K562 (cell line): ENCODE data around the gene GSTT2B. TPM values are rescaled to one million over a fixed set of nuclear protein-coding genes. Genes with fewer than 3 reads are reported as not detected.

Experiments used
- ATAC-seq: fragments of 200-7000 bp; cut with Tn5 transposase; 3 replicates; pipeline ENCODE4 v1.9.1; 2020; ENCODE audit warnings: moderate library complexity
- BruUV-seq: library from RNA; stranded (reverse); fragments of 400-500 nt; replicated peaks from 2 replicates; lab custom pipeline; 2021; lab: Mats Ljungman, UMichigan
- CTCF ChIA-PET: fragments of 300-600 bp; formaldehyde crosslinking; extraction: SDS; loops from one replicate; lab custom pipeline; 2021; ENCODE audit warnings: low intra/inter-chr PET ratio; lab: Yijun Ruan, JAX
- POLR2A ChIA-PET: fragments of 300-600, 350-650 bp; sonication (Branson Sonifier 250); formaldehyde crosslinking; extraction: SDS; loops from one replicate; lab custom pipeline; 2021; ENCODE audit warnings: antibody characterized with exemption, inconsistent platforms; lab: Yijun Ruan, JAX
- DNase-seq, 4 experiments: peaks; one replicate each; pipeline versions ENCODE4 v3.0.0 to v3.0.0-alpha.2; 2011 to 2018; ENCODE audit warnings: low spot score in 3 of 4, mixed read lengths in 3 of 4; ENCODE audit errors: extremely low read depth in 1 of 4
- FAIRE-seq: peaks from 2 replicates; lab custom pipeline; 2011; peaks lifted over from hg19 to GRCh38; lab: Jason Lieb, UNC
- H2AFZ ChIP-seq: 2 replicates; pipeline ENCODE4 v1.6.0; 2011; ENCODE audit warnings: low read depth, low read length, control low read depth, inconsistent platforms
- H3K27ac ChIP-seq: fragments of 200-600 bp; 3 replicates; pipeline ENCODE4 v1.8.0; 2011; ENCODE audit warnings: low read depth, mild to moderate bottlenecking, control low read depth, inconsistent platforms, low read length, moderate library complexity, mixed read lengths; ENCODE audit errors: extremely low read depth
- H3K27me3 ChIP-seq, 2 experiments: fragments of 300-600 bp in 1 of 2; 2 replicates in 1 of 2; 3 replicates in 1 of 2; pipeline versions ENCODE4 v1.6.0 to v1.8.0; 2011; ENCODE audit warnings: inconsistent platforms in 2 of 2, low read length in 2 of 2, mild to moderate bottlenecking in 1 of 2, mixed read lengths in 1 of 2, moderate library complexity in 1 of 2; ENCODE audit not compliant: control insufficient read depth in 2 of 2, insufficient read depth in 2 of 2
- H3K36me3 ChIP-seq: fragments of 300-600 bp; 3 replicates; pipeline ENCODE4 v1.8.0; 2011; ENCODE audit warnings: mild to moderate bottlenecking, low read length, inconsistent platforms; ENCODE audit not compliant: control insufficient read depth, insufficient read depth
- H3K4me1 ChIP-seq, 2 experiments: fragments of 200-600 bp in 1 of 2; replicated peaks in 1 of 2; 2 replicates in 1 of 2; 3 replicates in 1 of 2; pipeline versions ENCODE4 v1.5.1 to v1.8.0; 2011; ENCODE audit warnings: inconsistent platforms in 2 of 2, low read length in 2 of 2, mild to moderate bottlenecking in 1 of 2, mixed read lengths in 1 of 2, moderate library complexity in 1 of 2; ENCODE audit not compliant: control insufficient read depth in 2 of 2, insufficient read depth in 2 of 2
- H3K4me2 ChIP-seq: 2 replicates; pipeline ENCODE4 v1.6.1; 2011; ENCODE audit warnings: low read length, control low read depth, inconsistent platforms, mixed read lengths; ENCODE audit not compliant: insufficient read depth
- H3K4me3 ChIP-seq: fragments of 200-600 bp; sonication (generic), shearing (Covaris generic); 2 replicates; pipeline ENCODE4 v1.5.1; 2016; ENCODE audit warnings: control low read depth, inconsistent platforms
- H3K79me2 ChIP-seq: fragments of 200-600 bp; 3 replicates; pipeline ENCODE4 v1.8.0; 2011; ENCODE audit warnings: low read length, inconsistent platforms; ENCODE audit not compliant: control insufficient read depth, insufficient read depth
- H3K9ac ChIP-seq, 2 experiments: 2 replicates each; pipeline versions ENCODE4 v1.6.0 to v1.6.1; 2011; ENCODE audit warnings: low read depth in 2 of 2, low read length in 2 of 2, control low read depth in 1 of 2, inconsistent platforms in 1 of 2, mild to moderate bottlenecking in 1 of 2, mixed read lengths in 1 of 2; ENCODE audit not compliant: insufficient read depth in 1 of 2
- H3K9me1 ChIP-seq: one replicate; pipeline ENCODE4 v1.6.0; 2011; ENCODE audit warnings: inconsistent platforms, mild to moderate bottlenecking, low read length, moderate library complexity; ENCODE audit not compliant: control insufficient read depth, insufficient read depth
- H3K9me3 ChIP-seq: replicated peaks from 2 replicates; pipeline ENCODE4 v1.5.1; 2011; ENCODE audit warnings: low read depth, low read length, inconsistent platforms; ENCODE audit not compliant: control insufficient read depth, insufficient read depth
- H4K20me1 ChIP-seq: replicated peaks from 2 replicates; pipeline ENCODE4 v1.6.1; 2011; ENCODE audit warnings: low read length, inconsistent platforms, mixed read lengths; ENCODE audit not compliant: control insufficient read depth, insufficient read depth
- AFF4 ChIP-seq: sonication (generic); formaldehyde crosslinking; IDR thresholded peaks from 2 replicates; pipeline ENCODE4 v1.8.0; 2023; ENCODE audit warnings: mild to moderate bottlenecking, missing genetic modification reagents
- E2F1 ChIP-seq: sonication (generic); formaldehyde crosslinking; IDR thresholded peaks from 2 replicates; pipeline ENCODE4 v1.8.1; 2023; ENCODE audit warnings: mild to moderate bottlenecking, missing genetic modification reagents, moderate library complexity
- HDAC1 ChIP-seq, 2 experiments: fragments of 450-650 bp; IDR thresholded peaks; 2 replicates each; pipeline ENCODE4 v1.6.1; 2016 to 2017; ENCODE audit warnings: inconsistent platforms in 1 of 2, mild to moderate bottlenecking in 1 of 2, moderate library complexity in 1 of 2
- RREB1 ChIP-seq: fragments of 250-450 bp; sonication (Bioruptor Pico); IDR thresholded peaks from 2 replicates; pipeline ENCODE4 v1.4.0; 2020
- SMARCB1 ChIP-seq: IDR thresholded peaks from 2 replicates; pipeline ENCODE4 v1.6.1; 2011; ENCODE audit warnings: improper control_type of control experiment, low read depth; ENCODE audit not compliant: insufficient read length
- SMARCE1 ChIP-seq: fragments of 450-650 bp; IDR thresholded peaks from 2 replicates; pipeline ENCODE4 v1.7.1; 2016; ENCODE audit warnings: mild to moderate bottlenecking
- TCF15 ChIP-seq: fragments of 250-450 bp; sonication (Bioruptor Pico); IDR thresholded peaks from 2 replicates; pipeline ENCODE4 v1.8.0; 2022; ENCODE audit warnings: moderate library complexity, mild to moderate bottlenecking, inconsistent platforms
- ZNF263 ChIP-seq: sonication (generic); formaldehyde crosslinking; IDR thresholded peaks from 2 replicates; pipeline ENCODE4 v1.8.0; 2022; ENCODE audit warnings: mild to moderate bottlenecking, missing genetic modification reagents, borderline replicate concordance
- ZNF282 ChIP-seq: sonication (generic); formaldehyde crosslinking; IDR thresholded peaks from 2 replicates; pipeline ENCODE4 v1.8.1; 2023; ENCODE audit warnings: missing genetic modification reagents
- WGBS: fragments of 100-300 bp; shearing (Covaris generic); methylation state at CpG from one replicate; pipeline ENCODE4 v1.1.6; 2016; ENCODE audit warnings: low coverage, mixed read lengths; ENCODE audit not compliant: insufficient coverage; ENCODE audit errors: missing lambda C conversion rate; 5-methylcytosine and 5-hydroxymethylcytosine counted together
- in situ Hi-C: fragments of 300-500 bp; cut with MboI; formaldehyde crosslinking; loops from 4 replicates; pipeline ENCODE4 v1.15.0; 2018; ENCODE audit warnings: inconsistent platforms, mixed read lengths
- intact Hi-C: fragments of 100-400 bp; cut with micrococcal nuclease; formaldehyde crosslinking; loops from 2 replicates; pipeline ENCODE4 v1.14.2; 2022
- polyA plus RNA-seq, 8 experiments: library from polyadenylated mRNA; depleted of rRNA in 4 of 8; stranded (reverse) in 5 of 8; unstranded in 3 of 8; fragments of >200 nt; fragmentation: Nextera tagmentation in 2 of 8; fragmentation: Illumina TruSeq in 1 of 8; extraction: Ambion mirVana in 2 of 8; extraction: Trizol in 1 of 8; gene quantifications; 2 replicates each; pipeline versions ENCODE4 v1.2.1 to v1.2.3, GENCODE V29; 2011 to 2014; ENCODE audit warnings: inconsistent platforms in 1 of 8, missing spikeins in 1 of 8
- total RNA-seq, 7 experiments: library from RNA; depleted of rRNA in 6 of 7; stranded (reverse); fragments of >200 nt in 6 of 7; fragmentation: Illumina TruSeq in 2 of 7; extraction: Trizol in 2 of 7; gene quantifications; 2 replicates each; pipeline versions ENCODE4 v1.2.1 to v1.2.3, GENCODE V29; 2011 to 2021; ENCODE audit warnings: low replicate concordance in 1 of 7
- TF ChIP-seq, protein P1 (sequence below): fragments of 450-650 bp; formaldehyde crosslinking; IDR thresholded peaks from 2 replicates; pipeline ENCODE4 v1.4.0; 2022; ENCODE audit warnings: missing genetic modification characterization

Gene GSTT2B
- total and polyA plus RNA-seq, 9 of the 15 experiments (the other 6 are each of a cell fraction or from before 2014, with no cell fraction given), result not detected

- Histone ChIP-seq H4K20me1 (no peaks in the 10 kb centered on the region), H3K27ac (no peak overlapping the region), H3K9me1 (no peaks in the 10 kb centered on the region), H3K4me2 (no peak overlapping the region), H3K9me3 (no peaks in the 10 kb centered on the region), H3K79me2 (no peaks in the 10 kb centered on the region), H3K36me3 (no peaks in the 10 kb centered on the region), H3K4me3 (no peak overlapping the region), H2AFZ (no peak overlapping the region), H3K27me3 (no peaks in the 10 kb centered on the region), H3K9ac (no peak overlapping the region), H3K4me1 (no peaks in the 10 kb centered on the region; a peak in 2 of 5 replicates)
- ChIA-PET POLR2A (no interaction called here), CTCF (no interaction called here)
- in situ Hi-C loops, result no loop called here
- WGBS, result 19% methylated on average over 3 of the region's 3 CpGs
- BruUV-seq, result no TSS peak
- intact Hi-C loops, result no loop called here
- FAIRE-seq, result no peak
- ATAC-seq, result no peak
- no peak for DNase-seq
- no peak for TF ChIP-seq SMARCB1
- no peak for TF ChIP-seq AFF4
- TF ChIP-seq, protein P1, sequence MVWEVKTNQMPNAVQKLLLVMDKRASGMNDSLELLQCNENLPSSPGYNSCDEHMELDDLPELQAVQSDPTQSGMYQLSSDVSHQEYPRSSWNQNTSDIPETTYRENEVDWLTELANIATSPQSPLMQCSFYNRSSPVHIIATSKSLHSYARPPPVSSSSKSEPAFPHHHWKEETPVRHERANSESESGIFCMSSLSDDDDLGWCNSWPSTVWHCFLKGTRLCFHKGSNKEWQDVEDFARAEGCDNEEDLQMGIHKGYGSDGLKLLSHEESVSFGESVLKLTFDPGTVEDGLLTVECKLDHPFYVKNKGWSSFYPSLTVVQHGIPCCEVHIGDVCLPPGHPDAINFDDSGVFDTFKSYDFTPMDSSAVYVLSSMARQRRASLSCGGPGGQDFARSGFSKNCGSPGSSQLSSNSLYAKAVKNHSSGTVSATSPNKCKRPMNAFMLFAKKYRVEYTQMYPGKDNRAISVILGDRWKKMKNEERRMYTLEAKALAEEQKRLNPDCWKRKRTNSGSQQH (CRISPR knock-in tag), result no peak
- no peak for TF ChIP-seq HDAC1 (IDR thresholded peaks at IDR 0.05)
- no peak for TF ChIP-seq ZNF282 (CRISPR knock-in tag)
- no peak for TF ChIP-seq E2F1
- TF ChIP-seq ZNF263 (CRISPR knock-in tag), result no peak
- no peak for TF ChIP-seq RREB1 (CRISPR knock-in tag)
- no peak for TF ChIP-seq TCF15 (CRISPR knock-in tag)
- TF ChIP-seq SMARCE1, result no peak
Observed at GRCh38 chr22:23997092-23997491, 36.1 kb upstream of the GSTT2B start.
